Ascending aorta (tissue), 2 donors: Measurements from ENCODE around the gene PARD3B. TPM values are rescaled to one million over a fixed set of nuclear protein-coding genes. Genes with fewer than 3 reads are reported as not detected.

Experiments used
- DNase-seq, 2 donors: peaks; one replicate each; pipeline ENCODE4 v3.0.0-alpha.2; 2019; ENCODE audit warnings: low spot score in 2 of 2
- H3K27ac ChIP-seq, 2 donors: fragments of 200-600 bp; sonication (generic); one replicate each; pipeline ENCODE4 v1.5.1; 2016 to 2017; ENCODE audit warnings: mild to moderate bottlenecking in 1 of 2
- H3K27me3 ChIP-seq: fragments of 200-600 bp; sonication (generic); one replicate; pipeline ENCODE4 v1.5.1; 2017
- H3K36me3 ChIP-seq, 2 donors: fragments of 200-600 bp; sonication (generic); one replicate each; pipeline ENCODE4 v1.5.1; 2016
- H3K4me1 ChIP-seq, 2 donors: fragments of 200-600 bp; sonication (generic); one replicate each; pipeline ENCODE4 v1.5.1; 2016 to 2017; ENCODE audit warnings: mild to moderate bottlenecking in 1 of 2
- H3K4me3 ChIP-seq, 2 donors: fragments of 200-600 bp; sonication (generic); one replicate each; pipeline ENCODE4 v1.5.1; 2016 to 2017; ENCODE audit warnings: mild to moderate bottlenecking in 1 of 2
- H3K9me3 ChIP-seq, 2 donors: fragments of 200-600 bp; sonication (generic); one replicate each; pipeline ENCODE4 v1.5.1; 2016
- CTCF ChIP-seq, 3 experiments: fragments of 200-600 bp in 2 of 3; fragments of 450-650 bp in 1 of 3; sonication (generic) in 2 of 3; IDR thresholded peaks; one replicate each; pipeline ENCODE4 v1.5.1; 2016 to 2019; ENCODE audit warnings: antibody characterized with exemption in 3 of 3, mild to moderate bottlenecking in 1 of 3, moderate library complexity in 1 of 3
- intact Hi-C: fragments of 100-400 bp; cut with DNase I; formaldehyde crosslinking; loops from one replicate; pipeline ENCODE4 v1.15.1; 2023
- total RNA-seq: library from RNA; depleted of rRNA; stranded (reverse); fragments of >200 nt; gene quantifications from one replicate; pipeline ENCODE4 v1.1.0, GENCODE V29; 2016

The PARD3B gene
- total RNA-seq, 1 donor from 2014 or later = 9.5 TPM

- Histone ChIP-seq H3K9me3 (no peaks in the 10 kb centered on the region), H3K4me3 (no peak overlapping the region), H3K27me3 (no peaks in the 10 kb centered on the region), H3K36me3 (no peaks in the 10 kb centered on the region), H3K4me1 (peaks cover 0 to 13% of the 10 kb centered on the region in 2 donors), H3K27ac (no peak overlapping the region)
- DNase-seq = peak in 1 of 2 donors; percentile 70
- TF ChIP-seq CTCF (IDR thresholded peaks at IDR 0.05) = peak; percentile 42 to 78 (median 65)
- intact Hi-C loops = loop anchor here (1.0 to 5.0 kb wide), 4 partner anchors 367 to 670 kb away; no protein-coding TSS in a partner anchor
Measured at GRCh38 chr2:204691911-204692510, 146.7 kb downstream of the PARD3B start.

GRCh38 chr2:204692790-204693189 lies 147.5 kb downstream of the PARD3B start:
- Histone ChIP-seq H3K27ac (no peak overlapping the region), H3K9me3 (no peaks in the 10 kb centered on the region), H3K36me3 (no peaks in the 10 kb centered on the region), H3K4me3 (no peak overlapping the region), H3K4me1 (peaks cover 0 to 13% of the 10 kb centered on the region in 2 donors), H3K27me3 (no peaks in the 10 kb centered on the region)
- no peak for TF ChIP-seq CTCF (IDR thresholded peaks at IDR 0.05)
- intact Hi-C loops = loop anchor here (1.0 to 5.0 kb wide), 4 partner anchors 367 to 670 kb away; no protein-coding TSS in a partner anchor
- no peak for DNase-seq

- DNase-seq = no peak
- Histone ChIP-seq H3K4me3 (no peak overlapping the region), H3K36me3 (no peaks in the 10 kb centered on the region), H3K9me3 (no peaks in the 10 kb centered on the region), H3K27ac (no peak overlapping the region), H3K27me3 (no peaks in the 10 kb centered on the region), H3K4me1 (peaks cover 0 to 13% of the 10 kb centered on the region in 2 donors)
- TF ChIP-seq CTCF (IDR thresholded peaks at IDR 0.05) = no peak
- intact Hi-C loops = loop anchor here (5.0 kb wide), 3 partner anchors 431 to 671 kb away; no protein-coding TSS in a partner anchor
Measured at GRCh38 chr2:204693262-204693661, 148.0 kb downstream of the PARD3B start.

- no peak for DNase-seq
- Histone ChIP-seq H3K27me3 (no peaks in the 10 kb centered on the region), H3K4me3 (no peak overlapping the region), H3K27ac (no peak overlapping the region), H3K4me1 (peaks cover 0 to 13% of the 10 kb centered on the region in 2 donors), H3K36me3 (no peaks in the 10 kb centered on the region), H3K9me3 (no peaks in the 10 kb centered on the region)
- no peak for TF ChIP-seq CTCF (IDR thresholded peaks at IDR 0.05)
- intact Hi-C loops = no loop called here
Measured at GRCh38 chr2:204695506-204695905, 150.2 kb downstream of the PARD3B start.

- no peaks in the 10 kb centered on the region for H3K27me3 ChIP-seq
- intact Hi-C loops = no loop called here
- no peaks in the 10 kb centered on the region for H3K9me3 ChIP-seq
- H3K36me3 ChIP-seq = no peaks in the 10 kb centered on the region
- no peak for DNase-seq
- no peak overlapping the region for H3K4me3 ChIP-seq
- H3K4me1 ChIP-seq = peaks cover 0 to 13% of the 10 kb centered on the region in 2 donors
- no peak overlapping the region for H3K27ac ChIP-seq
- no peak for TF ChIP-seq CTCF (IDR thresholded peaks at IDR 0.05)
Measured at GRCh38 chr2:204696124-204696523, 150.8 kb downstream of the PARD3B start.
